Endothelial cell of hepatic sinusoid (primary cell): ENCODE data around the gene COLEC11.
"Not testable (repeated sequence)": the region's sequence is repeated elsewhere in the genome, so short reads cannot be mapped to it uniquely, and the experiment has no call there.

Source experiments
- in situ Hi-C: cut with HindIII; loops from 2 replicates; pipeline ENCODE4 v1.10.0; 2017; ENCODE audit warnings: low sequenced_read_pairs

The COLEC11 gene

GRCh38 chr2:3604207-3604877 is 9.4 kb downstream of the COLEC11 start:
- in situ Hi-C loops: no loop called here

- in situ Hi-C loops: no loop called here
Observed at GRCh38 chr2:3604991-3605961, 10.4 kb downstream of the COLEC11 start.

- in situ Hi-C loops: no loop called here
Observed at GRCh38 chr2:3606028-3606369, 11.1 kb downstream of the COLEC11 start.

- in situ Hi-C loops: no loop called here
Observed at GRCh38 chr2:3606370-3607201, 11.7 kb downstream of the COLEC11 start.

GRCh38 chr2:3608373-3609278 is 13.7 kb downstream of the COLEC11 start:
- in situ Hi-C loops: no loop called here

GRCh38 chr2:3609279-3609673 is 14.4 kb downstream of the COLEC11 start:
- in situ Hi-C loops: not testable (repeated sequence)

- in situ Hi-C loops: no loop called here
Observed at GRCh38 chr2:3610415-3610814, 15.5 kb downstream of the COLEC11 start.

- in situ Hi-C loops: no loop called here
Observed at GRCh38 chr2:3610881-3611505, 16.1 kb downstream of the COLEC11 start.

GRCh38 chr2:3611589-3611988 is 16.7 kb downstream of the COLEC11 start:
- in situ Hi-C loops: no loop called here

GRCh38 chr2:3612639-3613523 is 18.0 kb downstream of the COLEC11 start:
- in situ Hi-C loops: no loop called here

- in situ Hi-C loops: no loop called here
Observed at GRCh38 chr2:3613524-3613905, 18.6 kb downstream of the COLEC11 start.

- in situ Hi-C loops: not testable (repeated sequence)
Observed at GRCh38 chr2:3614743-3615142, 19.8 kb downstream of the COLEC11 start.

GRCh38 chr2:3615541-3616200 is 20.8 kb downstream of the COLEC11 start:
- in situ Hi-C loops: not testable (repeated sequence)

- in situ Hi-C loops: not testable (repeated sequence)
Observed at GRCh38 chr2:3616435-3617197, 21.7 kb downstream of the COLEC11 start.

GRCh38 chr2:3617198-3617890 is 22.4 kb downstream of the COLEC11 start:
- in situ Hi-C loops: no loop called here

GRCh38 chr2:3618367-3618766 is 23.5 kb downstream of the COLEC11 start:
- in situ Hi-C loops: no loop called here

- in situ Hi-C loops: no loop called here
Observed at GRCh38 chr2:3619033-3619432, 24.1 kb downstream of the COLEC11 start.
